Measurements from ENCODE around the gene RNU5D-1. TPM values are rescaled to one million over a fixed set of nuclear protein-coding genes. Genes with fewer than 3 reads are reported as not detected.

RNU5D-1 gene
- total and polyA plus RNA-seq, 10 of the 15 experiments (the other 5 are each of a cell fraction or from before 2014, with no cell fraction given) = not detected

DNA sequence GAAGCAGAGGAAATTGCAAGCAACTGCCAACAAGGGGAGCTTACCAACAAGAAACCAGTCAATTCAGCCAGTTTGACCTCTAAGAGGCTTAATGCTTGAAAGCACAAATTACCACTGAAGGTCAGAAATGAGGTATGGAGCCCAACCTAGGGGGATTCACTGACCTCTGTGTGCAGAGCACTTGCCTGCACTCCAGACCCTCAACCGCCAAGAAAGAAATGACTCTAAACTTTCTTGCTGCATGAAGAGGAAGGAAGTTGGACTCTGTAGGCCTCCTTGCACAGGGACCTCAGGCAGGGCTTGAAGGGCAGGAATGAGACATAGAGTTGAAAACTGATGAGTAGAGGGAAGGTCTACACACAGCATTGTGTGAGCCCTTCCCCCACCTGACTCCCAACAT lies 46.4 kb downstream of the RNU5D-1 start:
- no peak overlapping the region for H3K4me3 ChIP-seq
- in situ Hi-C loops (cut with MboI) (no loop called here), intact Hi-C loops (cut with micrococcal nuclease; ENCODE audit: unreplicated experiment) (no loop called here)
- no peak overlapping the region; the same call in 1 of the 2 replicates for H3K9ac ChIP-seq (ENCODE audit: control insufficient read depth, insufficient read depth, low read length)
- no peaks in the 10 kb centered on the region for H3K36me3 ChIP-seq (ENCODE audit: control insufficient read depth in 2 of 2, insufficient read depth in 2 of 2, low read length in 1 of 2)
- ChIA-PET RAD21 (ENCODE audit: unreplicated experiment) (interaction anchor here (0.7 to 2.3 kb wide), 5 partner anchors 10 to 37 kb away, joined by 3 to 11 read pairs (median 4); partner anchors contain the start of genes ARMH1 and TMEM53), SMC1A (ENCODE audit: uncharacterized antibody, unreplicated experiment) (interaction anchor here (0.9 to 2.6 kb wide), 11 partner anchors 8 to 328 kb away, joined by 3 to 15 read pairs (median 5); partner anchors contain the start of genes ARMH1, TMEM53 and UROD), CTCF (interaction anchor here (0.6 to 3.1 kb wide), 9 partner anchors 10 to 92 kb away, joined by 3 to 17 read pairs (median 5); partner anchors contain the start of genes ARMH1, RNU5D-1 and TMEM53), POLR2A (interaction anchor here (0.5 to 2.8 kb wide), 3 partner anchors 10 to 857 kb away, joined by 3 to 29 read pairs (median 5); partner anchors contain the start of genes ARMH1 and TMEM53)
- peaks cover 20% of the 10 kb centered on the region for H3K4me1 ChIP-seq (ENCODE audit: control insufficient read depth, insufficient read depth, low read length)
- no peaks in the 10 kb centered on the region for H3K27me3 ChIP-seq (replicated peaks in 1 of 2; ENCODE audit: control insufficient read depth in 2 of 2, insufficient read depth in 2 of 2, low read length in 1 of 2)
- BruUV-seq (replicated peaks) = no TSS peak
- peak; percentile 87 for FAIRE-seq
- 0% methylated on average over 1 of the region's 1 CpG for WGBS (ENCODE audit: insufficient coverage, insufficient replicate concordance, low lambda C conversion rate, missing lambda C conversion rate)
- DNase-seq (ENCODE audit: low read depth, low spot score) = peak; percentile 81
- peak overlapping the region; percentile 13 for H2AFZ ChIP-seq (ENCODE audit: control insufficient read depth, low read depth, low read length)
- H3K4me2 ChIP-seq (ENCODE audit: control insufficient read depth, insufficient read depth) = peak overlapping the region; percentile 50
- H3K27ac ChIP-seq (ENCODE audit: control insufficient read depth, insufficient read depth) = peak overlapping the region; percentile 77
- H4K20me1 ChIP-seq (ENCODE audit: control insufficient read depth, insufficient read depth) = no peaks in the 10 kb centered on the region
- peak; percentile 96 for ATAC-seq
- H3K79me2 ChIP-seq (ENCODE audit: control insufficient read depth, insufficient read depth, low read length) = no peaks in the 10 kb centered on the region
- no peaks in the 10 kb centered on the region for H3K9me3 ChIP-seq (replicated peaks; ENCODE audit: control insufficient read depth, insufficient read depth, low read length)
- TF ChIP-seq IKZF1 (conservative IDR thresholded peaks at IDR 0.05) = peak; percentile 60
- TF ChIP-seq RCOR1 (conservative IDR thresholded peaks at IDR 0.05; ENCODE audit: low read depth, low read length) = no peak
- TF ChIP-seq, protein P1, sequence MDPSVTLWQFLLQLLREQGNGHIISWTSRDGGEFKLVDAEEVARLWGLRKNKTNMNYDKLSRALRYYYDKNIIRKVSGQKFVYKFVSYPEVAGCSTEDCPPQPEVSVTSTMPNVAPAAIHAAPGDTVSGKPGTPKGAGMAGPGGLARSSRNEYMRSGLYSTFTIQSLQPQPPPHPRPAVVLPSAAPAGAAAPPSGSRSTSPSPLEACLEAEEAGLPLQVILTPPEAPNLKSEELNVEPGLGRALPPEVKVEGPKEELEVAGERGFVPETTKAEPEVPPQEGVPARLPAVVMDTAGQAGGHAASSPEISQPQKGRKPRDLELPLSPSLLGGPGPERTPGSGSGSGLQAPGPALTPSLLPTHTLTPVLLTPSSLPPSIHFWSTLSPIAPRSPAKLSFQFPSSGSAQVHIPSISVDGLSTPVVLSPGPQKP (IDR thresholded peaks at IDR 0.05; ENCODE audit: low read depth, low read length) = no peak
- no peak for TF ChIP-seq ZNF274 (IDR thresholded peaks at IDR 0.05; ENCODE audit: insufficient read depth, insufficient read length)
- no peak for TF ChIP-seq PKNOX1 (IDR thresholded peaks at IDR 0.05)
- TF ChIP-seq ZNF24 (IDR thresholded peaks at IDR 0.05) = no peak
- TF ChIP-seq, protein P2, sequence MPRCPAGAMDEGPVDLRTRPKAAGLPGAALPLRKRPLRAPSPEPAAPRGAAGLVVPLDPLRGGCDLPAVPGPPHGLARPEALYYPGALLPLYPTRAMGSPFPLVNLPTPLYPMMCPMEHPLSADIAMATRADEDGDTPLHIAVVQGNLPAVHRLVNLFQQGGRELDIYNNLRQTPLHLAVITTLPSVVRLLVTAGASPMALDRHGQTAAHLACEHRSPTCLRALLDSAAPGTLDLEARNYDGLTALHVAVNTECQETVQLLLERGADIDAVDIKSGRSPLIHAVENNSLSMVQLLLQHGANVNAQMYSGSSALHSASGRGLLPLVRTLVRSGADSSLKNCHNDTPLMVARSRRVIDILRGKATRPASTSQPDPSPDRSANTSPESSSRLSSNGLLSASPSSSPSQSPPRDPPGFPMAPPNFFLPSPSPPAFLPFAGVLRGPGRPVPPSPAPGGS (IDR thresholded peaks at IDR 0.05; ENCODE audit: borderline replicate concordance, insufficient read depth, low read depth, low read length, poor library complexity, severe bottlenecking) = no peak
- peak in 1 of 2 experiments; percentile 32; a peak in 2 of 4 replicates for TF ChIP-seq EP300 (IDR thresholded peaks at IDR 0.05; ENCODE audit: borderline replicate concordance in 1 of 2, control insufficient read depth in 1 of 2, low read depth in 2 of 2, low read length in 2 of 2)
- 0 out of 2 replicates have a peak, but pooled peaks have one; percentile 60 for TF ChIP-seq TARDBP (IDR thresholded peaks at IDR 0.05; ENCODE audit: borderline replicate concordance)
- peak; percentile 77; the same call in 1 of the 2 replicates for TF ChIP-seq ESRRA (IDR thresholded peaks at IDR 0.05; ENCODE audit: low read length)
- peak; percentile 91 for TF ChIP-seq NR2F1 (conservative IDR thresholded peaks at IDR 0.05)
- TF ChIP-seq NFYA (IDR thresholded peaks at IDR 0.05; ENCODE audit: borderline replicate concordance, low read depth, low read length) = no peak
- no peak for TF ChIP-seq NRF1 (conservative IDR thresholded peaks at IDR 0.05; ENCODE audit: low read depth, low read length)
- peak; percentile 97 for TF ChIP-seq RUNX3 (IDR thresholded peaks at IDR 0.05; ENCODE audit: low read length)
- TF ChIP-seq NFXL1 (IDR thresholded peaks at IDR 0.05; ENCODE audit: borderline replicate concordance) = no peak
- peak; percentile 89 for TF ChIP-seq JUNB (IDR thresholded peaks at IDR 0.05)
- no peak for TF ChIP-seq NFYB (IDR thresholded peaks at IDR 0.05; ENCODE audit: insufficient read depth, low read depth, low read length)
- peak; percentile 23; the same call in 1 of the 3 replicates for TF ChIP-seq POU2F2 (IDR thresholded peaks at IDR 0.05; ENCODE audit: borderline replicate concordance, low read depth, low read length)
- TF ChIP-seq NBN (IDR thresholded peaks at IDR 0.05) = no peak
- 0 out of 2 replicates have a peak, but pooled peaks have one; percentile 64 for TF ChIP-seq PML (IDR thresholded peaks at IDR 0.05; ENCODE audit: low read length)
- peak; percentile 85 for TF ChIP-seq BCL11A (IDR thresholded peaks at IDR 0.05; ENCODE audit: low read depth, low read length)
- TF ChIP-seq CHD4 (IDR thresholded peaks at IDR 0.05) = no peak
- peak; percentile 93 for TF ChIP-seq NFIC (IDR thresholded peaks at IDR 0.05; ENCODE audit: low read depth, low read length)
- TF ChIP-seq MTA3 (IDR thresholded peaks at IDR 0.05; ENCODE audit: borderline replicate concordance, low read length) = peak; percentile 93; the same call in 1 of the 2 replicates
